ENCODE data around the gene PSMA5.

DNA sequence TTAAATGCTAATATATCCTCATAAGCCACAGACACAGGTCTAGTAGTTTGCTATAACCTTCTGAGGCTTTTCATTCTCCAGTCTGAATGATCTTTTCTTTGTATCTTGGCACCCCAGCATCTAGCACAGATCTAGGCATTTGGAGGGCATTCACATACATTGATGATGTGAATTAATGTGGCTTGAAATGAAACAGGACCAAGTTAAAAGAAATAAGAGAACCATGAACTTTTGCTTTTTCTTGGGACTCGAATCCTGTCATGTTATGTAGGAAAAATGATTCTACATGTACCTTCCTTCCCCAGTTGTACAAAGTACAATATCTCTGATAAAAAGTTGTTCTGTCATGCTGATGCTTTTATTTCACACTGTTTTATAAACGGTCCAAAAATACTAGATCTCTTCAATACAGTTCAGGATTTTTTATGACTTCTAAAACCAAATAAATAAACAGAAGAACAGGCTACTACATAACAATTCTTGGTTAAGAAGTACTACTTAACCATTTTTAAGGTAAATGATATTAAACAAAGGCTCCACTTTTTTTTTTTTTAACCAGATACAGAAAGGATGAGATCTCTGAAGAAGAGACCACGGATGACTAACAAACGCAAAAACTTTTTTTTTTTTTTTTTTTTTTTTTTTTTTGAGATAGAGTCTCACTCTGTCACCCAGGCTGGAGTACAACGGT lies 31.5 kb downstream of the PSMA5 start:
- TF ChIP-seq, protein P1, sequence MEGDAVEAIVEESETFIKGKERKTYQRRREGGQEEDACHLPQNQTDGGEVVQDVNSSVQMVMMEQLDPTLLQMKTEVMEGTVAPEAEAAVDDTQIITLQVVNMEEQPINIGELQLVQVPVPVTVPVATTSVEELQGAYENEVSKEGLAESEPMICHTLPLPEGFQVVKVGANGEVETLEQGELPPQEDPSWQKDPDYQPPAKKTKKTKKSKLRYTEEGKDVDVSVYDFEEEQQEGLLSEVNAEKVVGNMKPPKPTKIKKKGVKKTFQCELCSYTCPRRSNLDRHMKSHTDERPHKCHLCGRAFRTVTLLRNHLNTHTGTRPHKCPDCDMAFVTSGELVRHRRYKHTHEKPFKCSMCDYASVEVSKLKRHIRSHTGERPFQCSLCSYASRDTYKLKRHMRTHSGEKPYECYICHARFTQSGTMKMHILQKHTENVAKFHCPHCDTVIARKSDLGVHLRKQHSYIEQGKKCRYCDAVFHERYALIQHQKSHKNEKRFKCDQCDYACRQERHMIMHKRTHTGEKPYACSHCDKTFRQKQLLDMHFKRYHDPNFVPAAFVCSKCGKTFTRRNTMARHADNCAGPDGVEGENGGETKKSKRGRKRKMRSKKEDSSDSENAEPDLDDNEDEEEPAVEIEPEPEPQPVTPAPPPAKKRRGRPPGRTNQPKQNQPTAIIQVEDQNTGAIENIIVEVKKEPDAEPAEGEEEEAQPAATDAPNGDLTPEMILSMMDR (conservative IDR thresholded peaks at IDR 0.05 in 1 of 2, IDR thresholded peaks at IDR 0.05 in 1 of 2; ENCODE audit: extremely low read depth in 1 of 2, insufficient read depth in 1 of 2, low read depth in 1 of 2, low read length in 2 of 2): no peak
- TF ChIP-seq EZH2 (IDR thresholded peaks at IDR 0.05; ENCODE audit: borderline replicate concordance, low read length): no peak
